Ishikawa (cell line): ENCODE measurements around the gene RALGPS1.

Experiments
- CEBPB ChIP-seq: IDR thresholded peaks from 2 replicates; pipeline ENCODE4 v1.6.1; 2012
- CREB1 ChIP-seq: IDR thresholded peaks from 2 replicates; pipeline ENCODE4 v1.6.1; 2012; ENCODE audit warnings: low read depth
- EGR1 ChIP-seq: IDR thresholded peaks from 2 replicates; pipeline ENCODE4 v1.6.1; 2012
- EP300 ChIP-seq: IDR thresholded peaks from 2 replicates; pipeline ENCODE4 v1.6.1; 2012; ENCODE audit warnings: borderline replicate concordance
- FOXM1 ChIP-seq: IDR thresholded peaks from 2 replicates; pipeline ENCODE4 v1.6.1; 2012; ENCODE audit warnings: low read depth, borderline replicate concordance
- MAX ChIP-seq: IDR thresholded peaks from 2 replicates; pipeline ENCODE4 v1.6.1; 2012
- NFIC ChIP-seq: IDR thresholded peaks from 2 replicates; pipeline ENCODE4 v1.6.1; 2012
- RAD21 ChIP-seq: IDR thresholded peaks from 2 replicates; pipeline ENCODE4 v1.6.1; 2012; ENCODE audit warnings: low read depth
- REST ChIP-seq: IDR thresholded peaks from 2 replicates; pipeline ENCODE4 v1.6.1; 2012; ENCODE audit warnings: low read depth, mild to moderate bottlenecking
- TAF1 ChIP-seq: IDR thresholded peaks from 2 replicates; pipeline ENCODE4 v1.6.1; 2012; ENCODE audit warnings: low read depth, mild to moderate bottlenecking
- TCF12 ChIP-seq: IDR thresholded peaks from 2 replicates; pipeline ENCODE4 v1.6.1; 2012; ENCODE audit warnings: low read depth
- TEAD4 ChIP-seq: IDR thresholded peaks from 2 replicates; pipeline ENCODE4 v1.6.1; 2012
- USF1 ChIP-seq: IDR thresholded peaks from 2 replicates; pipeline ENCODE4 v1.6.1; 2012
- YY1 ChIP-seq: IDR thresholded peaks from 2 replicates; pipeline ENCODE4 v1.6.1; 2012; ENCODE audit warnings: low read depth
- ZBTB7A ChIP-seq: IDR thresholded peaks from 2 replicates; pipeline ENCODE4 v1.6.1; 2012; ENCODE audit warnings: low read depth

Gene RALGPS1

GRCh38 chr9:127058011-127058644, 143.5 kb downstream of the RALGPS1 start:
- TF ChIP-seq TCF12, result no peak
- TF ChIP-seq MAX, result no peak
- no peak for TF ChIP-seq TAF1
- TF ChIP-seq USF1, result no peak
- no peak for TF ChIP-seq NFIC
- no peak for TF ChIP-seq CREB1
- TF ChIP-seq RAD21, result no peak
- TF ChIP-seq FOXM1, result no peak
- no peak for TF ChIP-seq EGR1
- TF ChIP-seq YY1, result no peak
- TF ChIP-seq ZBTB7A, result no peak
- no peak for TF ChIP-seq CEBPB
- no peak for TF ChIP-seq REST
- TF ChIP-seq EP300, result no peak
- TF ChIP-seq TEAD4, result no peak

GRCh38 chr9:127058645-127059021, 144.1 kb downstream of the RALGPS1 start:
- TF ChIP-seq TAF1 (no peak), YY1 (no peak), EP300 (no peak), REST (no peak), TEAD4 (no peak), USF1 (no peak), TCF12 (no peak), RAD21 (no peak), CREB1 (no peak), CEBPB (no peak), FOXM1 (no peak), NFIC (no peak)

GRCh38 chr9:127059030-127059429, 144.4 kb downstream of the RALGPS1 start:
- TF ChIP-seq TEAD4 (no peak), USF1 (no peak), FOXM1 (no peak), EGR1 (no peak), REST (no peak), TCF12 (no peak), YY1 (no peak), CEBPB (no peak), ZBTB7A (no peak), CREB1 (no peak), TAF1 (no peak), MAX (no peak), RAD21 (no peak), EP300 (no peak), NFIC (no peak)
